Measurements from ENCODE around the gene B4GALT4. TPM values are rescaled to one million over a fixed set of nuclear protein-coding genes. Genes with fewer than 3 reads are reported as not detected.

The B4GALT4 gene
- total and polyA plus RNA-seq, 2 of the 8 experiments (the other 6 are each of a cell fraction or from before 2014, with no cell fraction given): 14.6 to 44.7 TPM

GRCh38 chr3:119220970-119221667 is 19.6 kb downstream of the B4GALT4 start:
- WGBS, 2 experiments (ENCODE audit: extremely low coverage in 1 of 2, insufficient coverage in 1 of 2, insufficient read length in 1 of 2, insufficient replicate concordance in 2 of 2, low coverage in 1 of 2, low lambda C conversion rate in 2 of 2, missing lambda C conversion rate in 1 of 2): 71% methylated on average over 3 of the region's 3 CpGs; no CpG with 5 or more reads in 1 of the 2 experiments
- Histone ChIP-seq H4K91ac (replicated peaks; ENCODE audit: insufficient read length, low read length) (no peak overlapping the region), H3K27me3 (replicated peaks in 1 of 4; ENCODE audit: control insufficient read depth in 3 of 4, extremely low read depth in 1 of 4, insufficient read depth in 3 of 4, low read length in 3 of 4) (no peaks in the 10 kb centered on the region), H3K56ac (replicated peaks; ENCODE audit: insufficient read length, low read depth, low read length) (no peak overlapping the region), H3K9ac (replicated peaks in 1 of 4; ENCODE audit: extremely low read depth in 1 of 4, low read depth in 3 of 4, low read length in 3 of 4) (no peak overlapping the region), H3K9me3 (ENCODE audit: insufficient read depth in 2 of 2, low read depth in 1 of 2, low read length in 1 of 2) (no peaks in the 10 kb centered on the region), H3K4me1 (replicated peaks in 1 of 4; ENCODE audit: control insufficient read depth in 3 of 4, insufficient read depth in 4 of 4, low read length in 3 of 4) (no peaks in the 10 kb centered on the region), H3K27ac (ENCODE audit: low read depth, low read length) (no peak overlapping the region), H3K18ac (ENCODE audit: extremely low read depth, low read length) (no peak overlapping the region), H3K79me2 (ENCODE audit: control insufficient read depth in 1 of 2, insufficient read depth in 2 of 2, low read length in 2 of 2) (no peaks in the 10 kb centered on the region), H3K4me3 (ENCODE audit: extremely low read depth in 1 of 4, insufficient read depth in 2 of 4, low read depth in 3 of 4, low read length in 4 of 4) (no peak overlapping the region), H2AFZ (ENCODE audit: low read length) (no peak overlapping the region), H2BK12ac (ENCODE audit: low read depth, low read length) (no peak overlapping the region), H3K23ac (ENCODE audit: insufficient read length) (no peak overlapping the region), H3K79me1 (ENCODE audit: low read depth, low read length) (peaks cover 3% of the 10 kb centered on the region; the same call in 1 of the 2 replicates), H2BK5ac (ENCODE audit: low read depth, low read length) (no peak overlapping the region), H4K8ac (ENCODE audit: extremely low read depth, insufficient read depth, low read length) (no peak overlapping the region), H3K23me2 (ENCODE audit: low read depth, low read length) (no peaks in the 10 kb centered on the region), H3K14ac (ENCODE audit: insufficient read length) (no peak overlapping the region), H4K5ac (ENCODE audit: insufficient read length, low read depth, low read length) (no peak overlapping the region), H2BK20ac (ENCODE audit: low read length) (no peak overlapping the region), H3K36me3 (ENCODE audit: control insufficient read depth in 2 of 4, insufficient read depth in 4 of 4, low read length in 3 of 4) (peaks cover 18 to 93% (median 60%) of the 10 kb centered on the region in 4 experiments), H2BK120ac (replicated peaks; ENCODE audit: low read depth, low read length) (no peak overlapping the region), H2BK15ac (ENCODE audit: low read length) (no peak overlapping the region), H4K20me1 (replicated peaks in 1 of 2; ENCODE audit: control insufficient read depth in 1 of 2, insufficient read depth in 2 of 2, low read length in 2 of 2) (peaks cover 0 to 3% of the 10 kb centered on the region in 2 experiments), H3K4ac (replicated peaks; ENCODE audit: insufficient read length, low read depth, low read length) (no peak overlapping the region), H3K4me2 (ENCODE audit: insufficient read depth in 1 of 2, low read depth in 2 of 2, low read length in 2 of 2) (no peak overlapping the region), H2AK5ac (ENCODE audit: low read depth, low read length) (no peak overlapping the region)
- ChIA-PET CTCF (ENCODE audit: partially characterized antibody) (interaction anchor here (0.8 to 2.0 kb wide), 5 partner anchors 7 to 283 kb away, joined by 3 to 7 read pairs (median 3); partner anchors contain the start of gene TEX55), POLR2A (ENCODE audit: partially characterized antibody) (no interaction called here)
- no peak for FAIRE-seq
- no peak for TF ChIP-seq EP300 (IDR thresholded peaks at IDR 0.05; ENCODE audit: borderline replicate concordance in 1 of 2, low read depth in 2 of 2, low read length in 2 of 2)
- no peak for TF ChIP-seq POLR2AphosphoS5 (IDR thresholded peaks at IDR 0.05; ENCODE audit: low read depth, low read length)
- no peak for TF ChIP-seq USF2 (IDR thresholded peaks at IDR 0.05; ENCODE audit: low read length)
- no peak for TF ChIP-seq JUN (IDR thresholded peaks at IDR 0.05; ENCODE audit: low read depth, low read length)
- TF ChIP-seq TAF1 (IDR thresholded peaks at IDR 0.05; ENCODE audit: low read depth, low read length): no peak
- DNase-seq (ENCODE audit: low read depth in 1 of 2, low spot score in 2 of 2): no peak
